Measurements from ENCODE around the gene WDR70. TPM values are rescaled to one million over a fixed set of nuclear protein-coding genes. Genes with fewer than 3 reads are reported as not detected.
"Not testable (repeated sequence)": the region's sequence is repeated elsewhere in the genome, so short reads cannot be mapped to it uniquely, and the experiment has no call there.

WDR70 gene
- total and polyA plus RNA-seq, 10 of the 15 experiments (the other 5 are each of a cell fraction or from before 2014, with no cell fraction given): 10.9 to 33.6 (median 29.1) TPM

GRCh38 chr5:37342741-37343140, 36.4 kb upstream of the WDR70 start:
- BruUV-seq (replicated peaks); H4K20me1 ChIP-seq (ENCODE audit: control insufficient read depth, insufficient read depth); H3K79me2 ChIP-seq (ENCODE audit: control insufficient read depth, insufficient read depth, low read length); in situ Hi-C loops (cut with MboI); H2AFZ ChIP-seq (ENCODE audit: control insufficient read depth, low read depth, low read length); intact Hi-C loops (cut with micrococcal nuclease; ENCODE audit: unreplicated experiment); FAIRE-seq; POLR2A ChIA-PET; CTCF ChIA-PET; RAD21 ChIA-PET (ENCODE audit: unreplicated experiment); H3K4me2 ChIP-seq (ENCODE audit: control insufficient read depth, insufficient read depth); SMC1A ChIA-PET (ENCODE audit: uncharacterized antibody, unreplicated experiment); H3K27me3 ChIP-seq (replicated peaks in 1 of 2; ENCODE audit: control insufficient read depth in 2 of 2, insufficient read depth in 2 of 2, low read length in 1 of 2); ATAC-seq; DNase-seq (ENCODE audit: low read depth, low spot score); H3K4me1 ChIP-seq (ENCODE audit: control insufficient read depth, insufficient read depth, low read length); H3K4me3 ChIP-seq; H3K27ac ChIP-seq (ENCODE audit: control insufficient read depth, insufficient read depth); H3K9ac ChIP-seq (ENCODE audit: control insufficient read depth, insufficient read depth, low read length); H3K9me3 ChIP-seq (replicated peaks; ENCODE audit: control insufficient read depth, insufficient read depth, low read length): not testable (repeated sequence)
- peaks cover 9 to 21% of the 10 kb centered on the region in 2 experiments for H3K36me3 ChIP-seq (ENCODE audit: control insufficient read depth in 2 of 2, insufficient read depth in 2 of 2, low read length in 1 of 2)
- 96% methylated on average over 18 of the region's 18 CpGs for WGBS (ENCODE audit: insufficient coverage, insufficient replicate concordance, low lambda C conversion rate, missing lambda C conversion rate)

- no peak overlapping the region for H3K4me2 ChIP-seq (ENCODE audit: control insufficient read depth, insufficient read depth)
- no TSS peak for BruUV-seq (replicated peaks)
- RAD21 ChIA-PET (ENCODE audit: unreplicated experiment): no interaction called here
- WGBS (ENCODE audit: insufficient coverage, insufficient replicate concordance, low lambda C conversion rate, missing lambda C conversion rate): 100% methylated on average over 5 of the region's 6 CpGs
- no peak for TF ChIP-seq TAF1 (IDR thresholded peaks at IDR 0.05; ENCODE audit: borderline replicate concordance, low read depth, low read length)
- CTCF ChIA-PET: no interaction called here
- no peak for FAIRE-seq
- SMC1A ChIA-PET (ENCODE audit: uncharacterized antibody, unreplicated experiment): no interaction called here
- no peaks in the 10 kb centered on the region for H3K4me1 ChIP-seq (ENCODE audit: control insufficient read depth, insufficient read depth, low read length)
- no peak overlapping the region for H3K9ac ChIP-seq (ENCODE audit: control insufficient read depth, insufficient read depth, low read length)
- no peaks in the 10 kb centered on the region for H3K9me3 ChIP-seq (replicated peaks; ENCODE audit: control insufficient read depth, insufficient read depth, low read length)
- in situ Hi-C loops (cut with MboI) (no loop called here), intact Hi-C loops (cut with micrococcal nuclease; ENCODE audit: unreplicated experiment) (no loop called here)
- no peak for ATAC-seq
- POLR2A ChIA-PET: no interaction called here
- H3K27me3 ChIP-seq (replicated peaks in 1 of 2; ENCODE audit: control insufficient read depth in 2 of 2, insufficient read depth in 2 of 2, low read length in 1 of 2): no peaks in the 10 kb centered on the region
- H2AFZ ChIP-seq (ENCODE audit: control insufficient read depth, low read depth, low read length): no peak overlapping the region
- H3K27ac ChIP-seq (ENCODE audit: control insufficient read depth, insufficient read depth): no peak overlapping the region
- DNase-seq (ENCODE audit: low read depth, low spot score): no peak
- H3K36me3 ChIP-seq (ENCODE audit: control insufficient read depth in 2 of 2, insufficient read depth in 2 of 2, low read length in 1 of 2): peaks cover 4 to 16% of the 10 kb centered on the region in 2 experiments; a peak in 3 of 4 replicates
- no peak overlapping the region for H3K4me3 ChIP-seq
- no peaks in the 10 kb centered on the region for H3K79me2 ChIP-seq (ENCODE audit: control insufficient read depth, insufficient read depth, low read length)
- no peaks in the 10 kb centered on the region for H4K20me1 ChIP-seq (ENCODE audit: control insufficient read depth, insufficient read depth)
Observed at GRCh38 chr5:37355161-37355560, 24.0 kb upstream of the WDR70 start.

All from GM12878 (cell line).